Panc1 (cell line): ENCODE results near the gene FAM50B. TPM values are rescaled to one million over a fixed set of nuclear protein-coding genes. Genes with fewer than 3 reads are reported as not detected.

Experiments
- ATAC-seq: fragments of 200-7000 bp; cut with Tn5 transposase; 2 replicates; pipeline ENCODE4 v1.9.1; 2020; ENCODE audit warnings: mild to moderate bottlenecking, moderate library complexity
- BruUV-seq: library from RNA; stranded (reverse); fragments of 400-500 nt; replicated peaks from 2 replicates; lab custom pipeline; 2021; lab: Mats Ljungman, UMichigan
- CTCF ChIA-PET: fragments of 300-600 bp; sonication (Branson Sonifier 250); formaldehyde crosslinking; loops from one replicate; lab custom pipeline; 2022; ENCODE audit warnings: antibody characterized with exemption; lab: Charles Lee
- POLR2A ChIA-PET: fragments of 300-600 bp; sonication (Branson Sonifier 250); formaldehyde crosslinking; loops from one replicate; lab custom pipeline; 2022; ENCODE audit warnings: antibody characterized with exemption; lab: Charles Lee
- DNase-seq: peaks from one replicate; pipeline ENCODE4 v3.0.0-alpha.2; 2010; ENCODE audit warnings: low read depth, low spot score
- H3K27ac ChIP-seq: 2 replicates; pipeline ENCODE4 v1.5.1; 2011; ENCODE audit warnings: mild to moderate bottlenecking, low read length, inconsistent platforms
- H3K27me3 ChIP-seq: fragments of 200-500 bp; sonication (Bioruptor generic); 2 replicates; pipeline ENCODE4 v1.6.0; 2014; ENCODE audit warnings: low read length, inconsistent platforms; ENCODE audit not compliant: control insufficient read depth, insufficient read depth
- H3K36me3 ChIP-seq: fragments of 200-500 bp; sonication (Bioruptor generic); 2 replicates; pipeline ENCODE4 v1.5.1; 2014; ENCODE audit warnings: inconsistent platforms, mild to moderate bottlenecking, low read length, moderate library complexity; ENCODE audit not compliant: control insufficient read depth, insufficient read depth
- H3K4me1 ChIP-seq: 2 replicates; pipeline ENCODE4 v1.5.1; 2011; ENCODE audit warnings: inconsistent platforms, mild to moderate bottlenecking, low read length, moderate library complexity; ENCODE audit not compliant: control insufficient read depth, insufficient read depth
- H3K4me3 ChIP-seq, 2 experiments: 2 replicates each; pipeline ENCODE4 v1.5.1; 2011 to 2012; ENCODE audit warnings: low read depth in 2 of 2, low read length in 2 of 2, mild to moderate bottlenecking in 2 of 2, inconsistent platforms in 1 of 2, moderate library complexity in 1 of 2
- H3K9me3 ChIP-seq: fragments of 200-500 bp; sonication (Bioruptor generic); 2 replicates; pipeline ENCODE4 v1.5.1; 2014; ENCODE audit warnings: low read depth, mild to moderate bottlenecking, inconsistent platforms, low read length, moderate library complexity; ENCODE audit not compliant: control insufficient read depth, insufficient read depth
- POLR2AphosphoS5 ChIP-seq: IDR thresholded peaks from 2 replicates; pipeline ENCODE4 v1.6.1; 2012; ENCODE audit warnings: mild to moderate bottlenecking, low read depth, low read length, moderate library complexity
- SIN3A ChIP-seq: IDR thresholded peaks from 2 replicates; pipeline ENCODE4 v1.6.1; 2012; ENCODE audit warnings: low read depth, mild to moderate bottlenecking, low read length, moderate library complexity, borderline replicate concordance; ENCODE audit not compliant: insufficient read depth
- TCF7L2 ChIP-seq: IDR thresholded peaks from 2 replicates; pipeline ENCODE4 v1.6.1; 2011; ENCODE audit warnings: mild to moderate bottlenecking, low read depth, low read length, inconsistent platforms
- in situ Hi-C: cut with HindIII; loops from 2 replicates; pipeline ENCODE4 v1.10.0; 2016; ENCODE audit warnings: low sequenced_read_pairs, low pct_unique_long_range_greater_than_20kb
- intact Hi-C: fragments of 100-400 bp; cut with micrococcal nuclease; formaldehyde crosslinking; loops from one replicate; pipeline ENCODE4 v1.10.0; 2022; ENCODE audit not compliant: unreplicated experiment
- total RNA-seq: library from RNA; stranded (reverse); gene quantifications from one replicate; pipeline ENCODE4 v1.2.1, GENCODE V29; 2021; ENCODE audit not compliant: unreplicated experiment
- TF ChIP-seq, protein P1 (sequence below): fragments of 450-650 bp; IDR thresholded peaks from 2 replicates; pipeline ENCODE4 v1.5.1; 2017; ENCODE audit warnings: mild to moderate bottlenecking
- TF ChIP-seq, protein P2 (sequence below), 2 experiments: IDR thresholded peaks; 2 replicates each; pipeline ENCODE4 v1.6.1; 2011 to 2012; ENCODE audit warnings: low read depth in 2 of 2, control low read depth in 1 of 2, low read length in 1 of 2, mild to moderate bottlenecking in 1 of 2, moderate library complexity in 1 of 2; ENCODE audit not compliant: insufficient read depth in 1 of 2

The FAM50B gene
- total RNA-seq, 1 experiment from 2014 or later: not detected

DNA sequence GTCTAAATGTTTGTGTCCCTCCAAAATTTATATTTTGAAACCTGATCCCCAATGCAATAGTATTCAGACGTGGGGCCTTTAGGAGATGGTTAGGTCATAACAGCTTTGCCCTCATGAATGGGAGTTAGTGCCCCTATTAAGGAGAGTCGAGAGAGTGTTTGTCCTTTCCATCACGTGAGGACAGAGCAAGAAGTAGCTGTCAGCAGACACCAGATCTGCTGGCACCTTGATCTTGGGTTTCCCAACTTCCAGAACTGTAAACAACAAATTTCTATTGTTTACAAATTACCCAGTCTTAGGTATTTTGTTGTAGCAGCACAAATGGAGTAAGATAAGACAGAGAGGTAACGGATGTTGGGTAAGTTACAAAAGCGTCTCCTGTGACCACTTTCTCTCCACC, 46.6 kb downstream of the FAM50B start:
- TF ChIP-seq TCF7L2 (no peak), POLR2AphosphoS5 (no peak), SIN3A (no peak)
- TF ChIP-seq, protein P1, sequence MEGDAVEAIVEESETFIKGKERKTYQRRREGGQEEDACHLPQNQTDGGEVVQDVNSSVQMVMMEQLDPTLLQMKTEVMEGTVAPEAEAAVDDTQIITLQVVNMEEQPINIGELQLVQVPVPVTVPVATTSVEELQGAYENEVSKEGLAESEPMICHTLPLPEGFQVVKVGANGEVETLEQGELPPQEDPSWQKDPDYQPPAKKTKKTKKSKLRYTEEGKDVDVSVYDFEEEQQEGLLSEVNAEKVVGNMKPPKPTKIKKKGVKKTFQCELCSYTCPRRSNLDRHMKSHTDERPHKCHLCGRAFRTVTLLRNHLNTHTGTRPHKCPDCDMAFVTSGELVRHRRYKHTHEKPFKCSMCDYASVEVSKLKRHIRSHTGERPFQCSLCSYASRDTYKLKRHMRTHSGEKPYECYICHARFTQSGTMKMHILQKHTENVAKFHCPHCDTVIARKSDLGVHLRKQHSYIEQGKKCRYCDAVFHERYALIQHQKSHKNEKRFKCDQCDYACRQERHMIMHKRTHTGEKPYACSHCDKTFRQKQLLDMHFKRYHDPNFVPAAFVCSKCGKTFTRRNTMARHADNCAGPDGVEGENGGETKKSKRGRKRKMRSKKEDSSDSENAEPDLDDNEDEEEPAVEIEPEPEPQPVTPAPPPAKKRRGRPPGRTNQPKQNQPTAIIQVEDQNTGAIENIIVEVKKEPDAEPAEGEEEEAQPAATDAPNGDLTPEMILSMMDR: no peak
- TF ChIP-seq, protein P2, sequence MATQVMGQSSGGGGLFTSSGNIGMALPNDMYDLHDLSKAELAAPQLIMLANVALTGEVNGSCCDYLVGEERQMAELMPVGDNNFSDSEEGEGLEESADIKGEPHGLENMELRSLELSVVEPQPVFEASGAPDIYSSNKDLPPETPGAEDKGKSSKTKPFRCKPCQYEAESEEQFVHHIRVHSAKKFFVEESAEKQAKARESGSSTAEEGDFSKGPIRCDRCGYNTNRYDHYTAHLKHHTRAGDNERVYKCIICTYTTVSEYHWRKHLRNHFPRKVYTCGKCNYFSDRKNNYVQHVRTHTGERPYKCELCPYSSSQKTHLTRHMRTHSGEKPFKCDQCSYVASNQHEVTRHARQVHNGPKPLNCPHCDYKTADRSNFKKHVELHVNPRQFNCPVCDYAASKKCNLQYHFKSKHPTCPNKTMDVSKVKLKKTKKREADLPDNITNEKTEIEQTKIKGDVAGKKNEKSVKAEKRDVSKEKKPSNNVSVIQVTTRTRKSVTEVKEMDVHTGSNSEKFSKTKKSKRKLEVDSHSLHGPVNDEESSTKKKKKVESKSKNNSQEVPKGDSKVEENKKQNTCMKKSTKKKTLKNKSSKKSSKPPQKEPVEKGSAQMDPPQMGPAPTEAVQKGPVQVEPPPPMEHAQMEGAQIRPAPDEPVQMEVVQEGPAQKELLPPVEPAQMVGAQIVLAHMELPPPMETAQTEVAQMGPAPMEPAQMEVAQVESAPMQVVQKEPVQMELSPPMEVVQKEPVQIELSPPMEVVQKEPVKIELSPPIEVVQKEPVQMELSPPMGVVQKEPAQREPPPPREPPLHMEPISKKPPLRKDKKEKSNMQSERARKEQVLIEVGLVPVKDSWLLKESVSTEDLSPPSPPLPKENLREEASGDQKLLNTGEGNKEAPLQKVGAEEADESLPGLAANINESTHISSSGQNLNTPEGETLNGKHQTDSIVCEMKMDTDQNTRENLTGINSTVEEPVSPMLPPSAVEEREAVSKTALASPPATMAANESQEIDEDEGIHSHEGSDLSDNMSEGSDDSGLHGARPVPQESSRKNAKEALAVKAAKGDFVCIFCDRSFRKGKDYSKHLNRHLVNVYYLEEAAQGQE (IDR thresholded peaks at IDR 0.05; ENCODE audit: insufficient read depth in 1 of 2, low read depth in 2 of 2, low read length in 1 of 2): no peak
- POLR2A ChIA-PET: no interaction called here
- no TSS peak for BruUV-seq
- CTCF ChIA-PET: no interaction called here
- intact Hi-C loops: no loop called here
- H3K27me3 ChIP-seq: no peaks in the 10 kb centered on the region
- no peak for ATAC-seq
- DNase-seq: no peak
- H3K9me3 ChIP-seq: no peaks in the 10 kb centered on the region
- H3K4me1 ChIP-seq: no peaks in the 10 kb centered on the region
- no peak overlapping the region for H3K4me3 ChIP-seq
- H3K36me3 ChIP-seq: no peaks in the 10 kb centered on the region
- in situ Hi-C loops: no loop called here
- H3K27ac ChIP-seq: no peak overlapping the region

DNA sequence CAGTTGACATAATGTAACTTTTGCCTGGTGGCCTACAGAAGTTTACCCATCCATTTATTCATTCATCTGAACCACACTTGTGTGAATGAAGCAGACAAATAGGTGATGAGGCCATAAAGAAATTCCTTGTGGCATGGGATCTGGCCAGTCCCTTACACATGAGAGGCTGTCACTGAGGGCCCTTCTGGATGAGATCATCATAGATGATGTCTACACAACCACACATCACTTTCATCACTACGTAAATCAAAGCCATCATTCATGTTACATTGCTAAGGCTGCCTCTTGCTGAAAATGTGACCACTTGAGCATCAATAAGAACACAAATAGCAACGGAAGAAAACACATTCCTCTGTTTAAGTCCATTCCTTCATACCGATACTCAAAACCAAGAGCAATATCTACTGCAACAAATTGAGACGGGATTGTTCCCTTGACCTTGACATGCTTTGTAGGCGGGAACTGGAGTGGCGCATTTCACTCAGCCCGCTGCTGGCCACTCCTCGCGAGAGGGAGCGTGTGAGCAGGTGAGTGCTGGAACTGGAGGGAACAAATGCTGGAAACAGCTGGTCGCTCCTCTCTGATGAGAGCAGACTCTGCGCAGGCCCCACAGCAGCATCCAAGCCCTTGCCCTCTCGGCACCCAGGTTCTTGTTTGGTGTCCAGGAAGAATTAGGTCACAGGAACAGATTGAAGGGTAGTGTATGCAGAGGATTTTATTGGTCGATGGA, 49.3 kb downstream of the FAM50B start:
- intact Hi-C loops: no loop called here
- H3K4me1 ChIP-seq: no peaks in the 10 kb centered on the region
- no peak overlapping the region for H3K27ac ChIP-seq
- BruUV-seq: no TSS peak
- no peak overlapping the region for H3K4me3 ChIP-seq
- DNase-seq (no peak), ATAC-seq (no peak)
- TF ChIP-seq TCF7L2 (no peak), SIN3A (no peak), POLR2AphosphoS5 (no peak)
- TF ChIP-seq, protein P2 (IDR thresholded peaks at IDR 0.05; ENCODE audit: insufficient read depth in 1 of 2, low read depth in 2 of 2, low read length in 1 of 2): no peak
- TF ChIP-seq, protein P1: no peak
- ChIA-PET POLR2A (no interaction called here), CTCF (no interaction called here)
- H3K9me3 ChIP-seq: no peaks in the 10 kb centered on the region
- no peaks in the 10 kb centered on the region for H3K36me3 ChIP-seq
- in situ Hi-C loops: no loop called here
- no peaks in the 10 kb centered on the region for H3K27me3 ChIP-seq
